Vagina (tissue), 2 donors: ENCODE measurements around the gene KRT75.

ENCODE experiments used
- CTCF ChIP-seq, 3 experiments: fragments of 450-650 bp in 2 of 3; fragments of 200-600 bp in 1 of 3; sonication (generic) in 1 of 3; IDR thresholded peaks; one replicate each; pipeline ENCODE4 v1.5.1; 2017 to 2019; ENCODE audit warnings: antibody characterized with exemption in 3 of 3, mild to moderate bottlenecking in 2 of 3, moderate library complexity in 2 of 3
- POLR2A ChIP-seq, 2 donors: fragments of 450-650 bp; IDR thresholded peaks; one replicate each; pipeline ENCODE4 v1.6.1; 2017; ENCODE audit warnings: antibody characterized with exemption in 2 of 2, mild to moderate bottlenecking in 2 of 2, moderate library complexity in 2 of 2

- no peak for TF ChIP-seq CTCF (IDR thresholded peaks at IDR 0.05)
- no peak for TF ChIP-seq POLR2A (IDR thresholded peaks at IDR 0.05)
Observed at GRCh38 chr12:52432559-52433207, 1.5 kb downstream of the KRT75 start.
